Stimulated activated CD8-positive, alpha-beta memory T cell treated with anti-CD3 and anti-CD28 coated beads, Interleukin-7, amount 100 ng/mL, for 4 hours (primary cell): ENCODE data around the gene TP63.
"Not testable (repeated sequence)": the region's sequence is repeated elsewhere in the genome, so short reads cannot be mapped to it uniquely, and the experiment has no call there.

Experiments used
- DNase-seq, 2 donors: peaks; one replicate each; pipeline ENCODE4 v3.0.0-alpha.2; 2020; ENCODE audit warnings: low read depth in 2 of 2

TP63 gene

DNA sequence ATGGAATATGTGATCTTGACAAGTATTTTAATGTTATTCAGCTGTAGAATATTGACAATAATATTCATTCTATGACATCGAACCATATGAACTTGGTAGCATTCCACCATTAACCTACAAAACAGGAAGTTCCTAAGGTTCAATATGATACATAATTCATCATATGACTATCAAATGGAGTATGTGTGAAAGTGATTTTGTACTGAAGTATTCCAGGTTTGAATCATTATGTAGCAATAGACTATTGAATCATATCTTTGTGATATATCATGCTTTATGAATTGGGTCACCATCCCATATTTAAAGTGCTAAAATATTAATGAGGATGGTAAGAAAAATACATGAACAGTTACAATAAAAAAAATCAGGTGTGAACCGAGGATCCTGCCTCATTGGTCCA, 95.1 kb downstream of the TP63 start:
- DNase-seq = no peak

- no peak for DNase-seq
Measured at GRCh38 chr3:189727158-189727557, 96.0 kb downstream of the TP63 start.

- no peak for DNase-seq
Measured at GRCh38 chr3:189727898-189728297, 96.7 kb downstream of the TP63 start.

DNA sequence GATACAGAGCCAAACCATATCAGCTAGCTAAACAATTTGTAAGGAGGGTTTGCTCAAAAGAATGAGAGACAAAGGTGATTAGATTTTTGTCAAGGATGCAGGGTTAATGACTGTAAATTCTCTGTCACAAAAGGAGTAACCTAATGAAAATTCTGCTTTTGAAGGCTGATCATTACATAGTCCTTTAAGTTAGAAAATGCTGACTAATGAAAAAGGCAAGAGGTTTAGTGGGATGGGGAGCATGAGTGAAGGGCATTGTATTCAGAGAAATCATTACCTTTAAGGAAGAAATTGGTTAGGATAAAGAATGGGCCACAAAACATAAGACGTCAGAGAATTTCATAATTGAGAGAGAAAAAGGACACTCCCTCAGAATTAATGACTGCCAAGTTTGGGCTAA, 97.7 kb downstream of the TP63 start:
- no peak for DNase-seq

DNA sequence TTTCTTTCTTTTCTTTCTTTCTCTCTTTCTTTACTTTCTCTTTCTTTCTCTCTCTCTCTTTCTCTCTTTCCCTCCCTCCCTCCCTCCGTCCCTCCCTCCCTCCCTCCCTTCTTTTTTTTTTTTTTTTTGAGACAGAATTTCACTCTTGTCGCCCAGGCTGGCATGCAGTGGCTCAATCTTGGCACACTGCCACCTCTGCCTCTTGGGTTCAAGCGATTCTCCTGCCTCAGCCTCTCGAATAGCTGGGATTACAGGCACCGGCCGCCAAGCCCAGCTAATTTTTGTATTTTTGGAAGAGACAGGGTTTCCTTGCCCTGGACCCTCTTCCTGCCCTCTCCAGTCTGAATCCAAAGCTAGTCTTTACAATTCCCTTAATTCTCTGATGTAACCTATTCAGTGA, 102.9 kb downstream of the TP63 start:
- no peak for DNase-seq

- DNase-seq = no peak
Measured at GRCh38 chr3:189735913-189736312, 104.7 kb downstream of the TP63 start.

- DNase-seq = no peak
Measured at GRCh38 chr3:189737071-189737470, 105.9 kb downstream of the TP63 start.

DNA sequence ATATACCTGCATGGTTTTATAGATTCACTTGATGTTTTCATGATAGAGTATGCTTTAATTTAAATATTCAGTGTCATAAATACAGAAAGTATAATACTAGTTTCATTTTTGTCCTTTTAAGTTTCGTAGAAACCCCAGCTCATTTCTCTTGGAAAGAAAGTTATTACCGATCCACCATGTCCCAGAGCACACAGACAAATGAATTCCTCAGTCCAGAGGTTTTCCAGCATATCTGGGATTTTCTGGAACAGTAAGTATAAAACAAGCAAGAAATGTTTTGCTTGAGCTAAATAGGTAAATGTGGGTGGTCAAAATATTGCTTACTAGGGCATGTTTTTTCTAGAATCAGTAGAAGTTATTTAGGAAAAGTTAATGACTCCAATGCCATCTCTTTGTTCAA, 106.4 kb downstream of the TP63 start:
- no peak for DNase-seq

DNA sequence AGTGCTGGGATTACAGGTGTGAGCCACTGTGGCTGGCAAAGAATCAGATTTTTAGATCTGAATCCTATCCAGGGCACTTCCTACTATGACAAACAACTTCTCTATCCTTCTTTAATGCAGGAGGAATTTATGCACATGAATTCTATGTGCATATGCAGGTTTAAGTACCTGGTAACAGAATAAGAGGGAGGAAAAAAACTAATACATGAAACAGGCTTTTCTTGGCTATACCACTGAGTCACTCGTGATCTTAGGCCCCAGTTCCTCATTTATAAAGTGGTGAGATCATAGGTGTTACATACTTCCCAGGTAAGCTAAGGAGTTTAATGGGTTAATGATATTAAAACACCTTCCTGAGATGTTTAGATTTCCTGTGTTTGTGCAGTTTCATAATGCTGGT, 108.2 kb downstream of the TP63 start:
- DNase-seq = no peak

DNA sequence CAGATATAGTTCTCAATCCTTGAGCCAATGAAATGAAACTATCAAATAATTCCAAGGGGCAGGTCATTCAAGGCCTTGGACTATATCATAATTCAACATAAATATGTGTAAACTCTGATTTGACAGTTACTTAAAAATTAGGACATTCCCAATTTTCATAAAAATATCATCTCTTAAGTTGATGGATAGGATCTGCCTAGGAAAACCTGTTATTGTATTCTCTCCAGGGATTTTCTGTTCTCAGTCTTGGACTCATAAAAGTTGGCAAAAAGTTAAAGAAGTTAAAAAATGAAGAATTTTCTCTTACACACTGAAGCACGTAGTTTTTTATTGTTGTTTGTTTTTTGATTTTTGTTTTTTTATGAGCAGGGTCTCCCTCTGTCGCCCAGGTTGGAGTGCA, 109.0 kb downstream of the TP63 start:
- no peak for DNase-seq

DNA sequence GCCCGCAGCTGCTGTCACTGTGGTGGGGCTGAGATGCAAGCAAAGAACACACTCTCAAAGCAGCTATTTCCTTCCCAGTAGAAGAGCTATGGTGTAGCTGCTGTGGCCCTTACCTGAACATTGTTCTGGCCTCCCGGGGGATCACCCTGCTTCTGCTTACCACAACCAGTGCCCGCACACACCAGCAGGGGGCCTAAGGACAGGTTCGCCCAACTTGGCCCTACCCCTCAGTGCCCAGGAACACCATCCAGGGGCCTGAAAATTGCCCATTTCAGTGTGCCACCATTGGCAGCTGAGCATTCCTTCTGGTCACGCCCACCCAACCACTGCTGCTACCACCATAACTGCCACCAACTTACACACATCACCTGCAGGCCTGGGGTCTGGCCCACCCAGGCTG, 113.0 kb downstream of the TP63 start:
- DNase-seq = no peak

DNA sequence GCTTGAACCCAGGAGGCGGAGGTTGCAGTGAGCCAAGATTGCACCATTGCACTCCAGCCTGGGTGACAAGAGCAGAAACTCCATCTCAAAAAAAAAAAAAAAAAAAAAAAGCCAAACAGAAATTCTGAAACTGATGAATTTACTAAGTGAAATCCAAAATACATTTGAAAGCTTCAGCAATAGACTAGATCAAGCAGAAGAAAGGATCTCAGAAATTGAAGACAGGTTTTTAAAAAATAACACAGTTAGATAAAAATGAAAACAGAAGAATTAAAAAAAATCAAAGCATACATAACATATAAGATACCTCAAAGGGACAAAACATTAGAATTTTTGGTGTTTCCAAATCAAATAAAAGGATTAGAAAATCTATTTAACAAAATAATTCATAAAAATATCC, 114.4 kb downstream of the TP63 start:
- DNase-seq = no peak

DNA sequence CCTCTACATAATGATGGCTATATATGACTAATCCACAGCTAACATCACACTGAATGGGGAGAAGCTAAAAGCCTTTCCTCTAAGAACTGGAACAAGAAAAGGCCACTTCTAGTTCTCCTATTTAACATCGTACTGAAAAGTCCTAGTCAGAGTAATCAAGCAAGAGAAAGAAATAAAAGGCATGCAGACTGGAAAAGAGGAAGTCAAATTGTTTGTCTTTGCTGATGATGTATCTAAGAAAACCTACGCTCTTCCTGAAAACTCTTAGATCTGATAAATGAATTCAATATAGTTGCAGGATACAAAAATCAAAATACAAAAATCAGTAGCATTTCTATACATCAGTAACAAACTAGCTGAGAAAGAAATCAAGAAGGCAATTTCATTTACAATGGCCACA, 116.9 kb downstream of the TP63 start:
- DNase-seq = no peak

DNA sequence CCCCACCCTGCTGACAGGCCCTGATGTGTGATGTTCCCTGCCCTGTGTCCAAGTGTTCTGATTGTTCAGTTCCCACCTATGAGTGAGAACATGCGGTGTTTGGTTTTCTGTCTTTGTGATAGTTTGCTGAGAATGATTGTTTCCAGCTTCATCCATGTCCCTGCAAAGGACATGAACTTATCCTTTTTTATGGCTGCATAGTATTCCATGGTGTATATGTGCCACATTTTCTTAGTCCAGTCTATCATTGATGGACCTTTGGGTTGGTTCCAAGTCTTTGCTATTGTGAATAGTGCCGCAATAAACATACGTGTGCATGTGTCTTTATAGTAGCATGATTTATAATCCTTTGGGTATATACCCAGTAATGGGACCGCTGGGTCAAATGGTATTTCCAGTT, 119.8 kb downstream of the TP63 start:
- not testable (repeated sequence) for DNase-seq

DNA sequence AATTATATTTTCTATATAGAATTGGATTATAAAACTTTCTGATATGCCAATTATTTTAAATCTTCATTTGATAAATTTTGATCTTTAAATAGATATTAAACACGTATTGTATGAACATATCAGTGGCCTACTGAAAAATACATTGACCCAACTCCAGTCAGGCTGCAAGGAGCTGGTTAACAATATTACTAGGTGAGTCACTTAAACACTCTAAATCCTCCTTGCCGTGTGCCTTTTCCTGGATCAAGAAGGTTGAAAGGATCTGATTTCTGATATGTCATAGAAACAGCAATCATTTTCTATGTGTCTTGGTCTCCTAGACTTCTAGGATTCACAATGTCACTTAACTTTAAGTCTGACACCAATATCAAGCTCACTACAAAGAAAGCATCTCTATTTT, 123.2 kb downstream of the TP63 start:
- no peak for DNase-seq

DNA sequence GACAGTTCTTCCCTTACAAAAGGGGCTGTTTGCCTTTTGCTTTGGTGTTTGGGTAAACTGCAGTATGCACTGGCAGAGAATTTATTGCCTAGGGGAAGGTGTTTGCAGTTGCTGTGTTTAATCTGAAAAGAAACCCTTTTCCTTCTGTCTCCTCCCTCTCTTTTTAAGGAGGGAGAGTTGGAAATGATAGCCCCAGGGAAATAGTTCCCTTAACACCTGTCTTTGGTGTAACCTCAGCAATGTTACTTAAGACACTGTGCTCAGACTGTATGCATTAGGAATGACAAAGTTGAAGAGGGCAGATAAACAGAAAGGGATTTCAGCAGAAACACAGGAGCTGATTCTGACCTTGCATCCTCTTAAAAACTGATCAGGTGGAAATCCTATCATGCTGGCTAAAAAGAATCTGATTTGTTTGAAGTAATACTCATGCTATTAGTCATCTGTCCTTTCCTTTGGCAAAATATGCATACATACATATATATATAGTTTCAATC, 125.4 kb downstream of the TP63 start:
- no peak for DNase-seq

DNA sequence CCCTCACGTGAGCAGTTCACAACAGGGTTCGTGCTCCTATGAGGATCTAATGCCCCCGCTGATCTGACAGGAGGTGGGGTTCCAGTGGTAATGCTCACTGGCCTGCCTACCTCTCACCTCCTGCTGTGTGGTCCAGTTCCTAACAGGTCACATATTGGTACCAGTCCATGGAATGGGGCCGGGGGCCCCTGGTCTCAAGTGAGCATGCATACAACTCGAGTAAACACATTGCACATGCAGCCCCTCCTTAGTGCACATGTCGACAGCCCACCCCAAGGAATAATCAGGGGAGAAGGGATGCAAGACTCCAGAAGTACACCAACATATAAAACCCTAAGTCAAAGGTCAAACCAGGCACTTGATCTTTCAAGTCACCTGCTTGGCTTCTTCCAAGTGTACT, 127.0 kb downstream of the TP63 start:
- no peak for DNase-seq

DNA sequence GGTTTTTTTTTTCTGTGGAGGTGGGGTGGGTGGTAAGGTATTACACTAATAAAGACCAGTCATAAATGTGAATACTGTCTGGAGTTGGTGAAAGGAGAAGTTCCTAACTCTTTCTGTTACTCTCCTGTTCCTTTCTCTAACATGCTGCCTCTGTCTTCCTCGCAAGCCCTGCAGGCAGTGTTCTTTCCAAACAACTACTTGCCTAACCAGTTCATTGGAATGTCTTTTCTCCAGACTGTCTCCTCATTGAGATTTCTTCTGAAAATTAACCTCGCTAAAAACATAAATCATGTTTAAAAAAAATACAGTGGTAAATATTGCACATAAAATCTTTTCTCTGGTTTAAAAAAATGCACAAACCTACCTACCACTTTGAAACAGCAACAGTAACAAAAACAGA, 135.2 kb downstream of the TP63 start:
- DNase-seq = no peak

- DNase-seq = no peak
Measured at GRCh38 chr3:189771842-189772450, 140.8 kb downstream of the TP63 start.

DNA sequence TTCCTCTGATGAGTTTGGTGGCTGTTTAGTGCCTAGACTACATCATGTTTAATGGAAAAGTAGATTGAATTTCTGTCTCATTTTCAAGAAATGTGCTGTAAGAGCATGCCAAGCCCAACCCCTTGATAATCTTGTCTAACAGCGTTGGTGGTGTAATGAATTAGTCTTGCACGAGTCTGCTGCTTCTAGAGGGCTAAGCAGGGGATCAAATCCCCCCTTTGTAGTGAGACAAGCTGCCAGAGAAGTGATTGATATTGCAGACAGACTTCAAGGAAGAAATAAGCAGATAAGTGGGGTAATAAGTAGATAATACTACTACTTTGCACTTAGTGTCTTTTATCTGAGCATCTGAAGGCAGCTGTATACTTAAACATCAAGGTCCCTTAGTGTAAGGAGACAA, 141.4 kb downstream of the TP63 start:
- DNase-seq = no peak

- DNase-seq = no peak
Measured at GRCh38 chr3:189773056-189773455, 141.9 kb downstream of the TP63 start.

DNA sequence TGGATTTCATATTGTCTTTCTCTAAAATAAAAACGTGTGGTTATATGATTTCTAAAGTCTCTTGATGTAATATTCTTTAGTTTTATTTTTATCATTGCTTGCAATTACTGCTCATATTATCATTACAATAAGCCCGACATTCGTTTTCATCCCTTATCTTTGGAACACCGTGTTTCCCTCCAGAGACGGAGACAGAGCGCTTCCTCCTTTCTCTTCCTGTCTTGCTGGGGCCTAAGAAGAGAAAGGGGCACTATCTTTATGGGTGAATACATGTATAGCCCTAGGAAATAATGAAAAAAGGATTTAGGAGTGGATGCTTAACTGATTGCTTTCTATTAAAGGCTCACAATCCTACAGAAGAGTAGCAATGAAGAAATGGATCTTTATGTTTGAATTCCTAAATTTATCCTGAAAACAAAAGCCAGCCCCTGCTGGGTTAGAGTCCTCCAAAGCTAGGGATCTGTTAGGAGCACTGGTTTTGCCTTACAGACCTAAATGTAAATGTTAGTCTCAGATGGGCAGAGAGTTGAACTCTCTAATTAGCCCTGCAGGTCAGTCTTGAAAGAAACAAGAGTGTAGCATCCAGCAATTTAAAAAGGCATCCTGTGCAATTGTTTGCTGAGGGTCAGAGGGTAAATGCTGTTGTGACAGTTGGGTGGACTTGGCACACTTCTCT, 145.1 kb downstream of the TP63 start:
- DNase-seq = no peak

DNA sequence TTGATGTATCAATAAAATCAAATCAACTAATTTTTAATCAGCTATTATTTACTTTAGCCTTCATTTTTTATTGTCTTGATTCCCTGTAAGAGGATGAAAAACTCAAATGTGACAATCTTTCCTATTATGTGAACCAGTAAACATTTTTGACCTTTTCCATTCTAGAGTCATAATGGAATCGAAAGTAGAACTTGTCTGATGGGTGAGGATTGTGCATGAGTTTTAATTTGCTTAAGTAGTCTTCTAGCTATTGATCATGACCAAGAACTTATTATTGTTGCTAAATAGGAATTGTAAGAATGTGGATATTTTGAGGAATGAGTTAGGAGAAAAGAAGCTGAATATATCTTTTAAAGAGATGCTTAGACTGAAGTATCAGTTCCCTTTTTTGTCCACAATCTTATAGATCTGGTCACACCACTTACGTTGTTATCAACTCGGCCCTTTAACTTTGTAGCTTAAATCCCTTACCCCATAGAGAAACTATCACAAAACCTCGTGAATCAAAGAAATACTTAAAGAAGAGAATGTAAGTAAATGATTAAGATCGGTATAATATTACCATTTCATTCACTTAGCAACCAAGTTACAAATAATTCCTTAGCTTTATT, 147.3 kb downstream of the TP63 start:
- DNase-seq = no peak
